Mesenchymal stem cell (in vitro differentiated cells and primary cell): ENCODE results near the gene CRTC3.

Experiments
- DNase-seq: peaks from one replicate; pipeline ENCODE4 v3.0.0-alpha.2; 2013
- H2AFZ ChIP-seq: one replicate; pipeline ENCODE4 v1.6.1; 2013; ENCODE audit warnings: low read depth, mild to moderate bottlenecking, control low read depth, inconsistent platforms, low read length, moderate library complexity
- H2AK5ac ChIP-seq: 2 replicates; pipeline ENCODE4 v1.6.1; 2013; ENCODE audit warnings: low read length, moderate library complexity, mild to moderate bottlenecking, inconsistent platforms; ENCODE audit not compliant: severe bottlenecking
- H2BK120ac ChIP-seq: one replicate; pipeline ENCODE4 v1.6.1; 2013; ENCODE audit warnings: low read depth, mild to moderate bottlenecking, inconsistent platforms, low read length, moderate library complexity
- H2BK12ac ChIP-seq, 2 experiments: one replicate each; pipeline ENCODE4 v1.6.1; 2013; ENCODE audit warnings: inconsistent platforms in 2 of 2, low read length in 2 of 2, mild to moderate bottlenecking in 2 of 2, moderate library complexity in 2 of 2, control low read depth in 1 of 2
- H2BK15ac ChIP-seq: one replicate; pipeline ENCODE4 v1.6.1; 2013; ENCODE audit warnings: mild to moderate bottlenecking, low read depth, inconsistent platforms; ENCODE audit not compliant: poor library complexity, severe bottlenecking
- H2BK5ac ChIP-seq: 2 replicates; pipeline ENCODE4 v1.6.1; 2013; ENCODE audit warnings: low read depth, mild to moderate bottlenecking, low read length, control low read depth, inconsistent platforms; ENCODE audit not compliant: poor library complexity, severe bottlenecking
- H3K14ac ChIP-seq, 2 experiments: one replicate each; pipeline ENCODE4 v1.6.1; 2013; ENCODE audit warnings: inconsistent platforms in 2 of 2, low read length in 2 of 2, control low read depth in 1 of 2, mild to moderate bottlenecking in 1 of 2, moderate library complexity in 1 of 2
- H3K18ac ChIP-seq, 2 experiments: one replicate each; pipeline ENCODE4 v1.6.1; 2013; ENCODE audit warnings: inconsistent platforms in 2 of 2, low read length in 2 of 2, control low read depth in 1 of 2, low read depth in 1 of 2, mild to moderate bottlenecking in 1 of 2
- H3K23ac ChIP-seq, 2 experiments: one replicate each; pipeline ENCODE4 v1.6.1; 2013; ENCODE audit warnings: inconsistent platforms in 2 of 2, low read length in 2 of 2, mild to moderate bottlenecking in 2 of 2, moderate library complexity in 2 of 2, control low read depth in 1 of 2
- H3K27ac ChIP-seq: 2 replicates; pipeline ENCODE4 v1.5.1; 2013; ENCODE audit warnings: mild to moderate bottlenecking, moderate library complexity, low read length, control low read depth, inconsistent platforms; ENCODE audit not compliant: poor library complexity, severe bottlenecking
- H3K27me3 ChIP-seq, 2 experiments: 2 replicates each; pipeline versions ENCODE4 v1.6.1 to v1.7.0; 2013; ENCODE audit warnings: low read length in 2 of 2, mild to moderate bottlenecking in 2 of 2, moderate library complexity in 2 of 2, control low read depth in 1 of 2, inconsistent platforms in 1 of 2; ENCODE audit not compliant: control insufficient read depth in 1 of 2, insufficient read depth in 1 of 2
- H3K36me3 ChIP-seq, 2 experiments: 2 replicates each; pipeline versions ENCODE4 v1.6.1 to v1.7.0; 2013; ENCODE audit warnings: low read length in 2 of 2, control low read depth in 1 of 2, inconsistent platforms in 1 of 2, low read depth in 1 of 2, mild to moderate bottlenecking in 1 of 2; ENCODE audit not compliant: insufficient read depth in 2 of 2, control insufficient read depth in 1 of 2
- H3K4ac ChIP-seq, 2 experiments: one replicate each; pipeline ENCODE4 v1.6.1; 2013; ENCODE audit warnings: inconsistent platforms in 2 of 2, low read length in 2 of 2, mild to moderate bottlenecking in 2 of 2, moderate library complexity in 2 of 2, control low read depth in 1 of 2, low read depth in 1 of 2
- H3K4me1 ChIP-seq: 2 replicates; pipeline ENCODE4 v1.6.1; 2013; ENCODE audit warnings: low read depth, low read length, control low read depth; ENCODE audit not compliant: control insufficient read depth, insufficient read depth
- H3K4me2 ChIP-seq: 2 replicates; pipeline ENCODE4 v1.6.1; 2013; ENCODE audit warnings: low read length, mild to moderate bottlenecking, inconsistent platforms; ENCODE audit not compliant: poor library complexity, severe bottlenecking
- H3K4me3 ChIP-seq, 2 experiments: 2 replicates each; pipeline versions ENCODE4 v1.5.1 to v1.7.0; 2013; ENCODE audit warnings: low read length in 2 of 2, mild to moderate bottlenecking in 2 of 2, control low read depth in 1 of 2, low read depth in 1 of 2; ENCODE audit not compliant: insufficient read depth in 1 of 2
- H3K79me1 ChIP-seq: replicated peaks from 2 replicates; pipeline ENCODE4 v1.6.1; 2013; ENCODE audit warnings: mild to moderate bottlenecking, control low read depth, low read length, inconsistent platforms; ENCODE audit not compliant: poor library complexity, severe bottlenecking
- H3K9ac ChIP-seq: 2 replicates; pipeline ENCODE4 v1.7.0; 2013; ENCODE audit warnings: mild to moderate bottlenecking, low read length, moderate library complexity
- H3K9me3 ChIP-seq: 2 replicates; pipeline ENCODE4 v1.7.0; 2013; ENCODE audit warnings: mild to moderate bottlenecking, low read length; ENCODE audit not compliant: control insufficient read depth
- H4K8ac ChIP-seq: one replicate; pipeline ENCODE4 v1.6.1; 2013; ENCODE audit warnings: inconsistent platforms, mild to moderate bottlenecking, low read length, moderate library complexity
- H4K91ac ChIP-seq: one replicate; pipeline ENCODE4 v1.6.1; 2013; ENCODE audit warnings: mild to moderate bottlenecking, low read length, inconsistent platforms
- WGBS: methylation state at CpG from one replicate; pipeline ENCODE4 v1.1.7; 2013; ENCODE audit warnings: mixed read lengths; 5-methylcytosine and 5-hydroxymethylcytosine counted together

The CRTC3 gene

GRCh38 chr15:90535254-90535653, 5.5 kb downstream of the CRTC3 start:
- no peak for DNase-seq
- H3K18ac ChIP-seq, result no peak overlapping the region
- H3K4me2 ChIP-seq, result no peak overlapping the region
- no peak overlapping the region for H2BK120ac ChIP-seq
- H3K27me3 ChIP-seq, result no peaks in the 10 kb centered on the region
- no peak overlapping the region for H2BK5ac ChIP-seq
- no peak overlapping the region for H4K91ac ChIP-seq
- peaks cover 0 to 5% of the 10 kb centered on the region in 2 experiments for H3K36me3 ChIP-seq
- no peak overlapping the region for H3K27ac ChIP-seq
- peaks cover 5% of the 10 kb centered on the region for H3K4me1 ChIP-seq
- H2BK12ac ChIP-seq, result no peak overlapping the region
- H2AK5ac ChIP-seq, result no peak overlapping the region
- no peak overlapping the region for H3K9ac ChIP-seq
- no peak overlapping the region for H3K23ac ChIP-seq
- no peaks in the 10 kb centered on the region for H3K9me3 ChIP-seq
- no peak overlapping the region for H2AFZ ChIP-seq
- H3K14ac ChIP-seq, result no peak overlapping the region
- H3K4ac ChIP-seq, result no peak overlapping the region
- H4K8ac ChIP-seq, result no peak overlapping the region
- 89% methylated on average over 5 of the region's 5 CpGs for WGBS
- H2BK15ac ChIP-seq, result no peak overlapping the region
- H3K79me1 ChIP-seq, result peaks cover 30% of the 10 kb centered on the region
- H3K4me3 ChIP-seq, result no peak overlapping the region

- Histone ChIP-seq H4K8ac (no peak overlapping the region), H2BK15ac (no peak overlapping the region), H3K9ac (no peak overlapping the region), H3K9me3 (no peaks in the 10 kb centered on the region), H3K4me3 (no peak overlapping the region), H3K27ac (no peak overlapping the region), H3K23ac (no peak overlapping the region), H3K79me1 (peaks cover 17% of the 10 kb centered on the region), H3K4ac (no peak overlapping the region), H3K14ac (no peak overlapping the region), H3K18ac (no peak overlapping the region), H3K4me2 (no peak overlapping the region), H2AK5ac (no peak overlapping the region), H3K36me3 (peaks cover 0 to 27% of the 10 kb centered on the region in 2 experiments), H2BK12ac (no peak overlapping the region), H2BK120ac (no peak overlapping the region), H4K91ac (no peak overlapping the region), H2BK5ac (no peak overlapping the region), H3K27me3 (no peaks in the 10 kb centered on the region), H2AFZ (no peak overlapping the region), H3K4me1 (peaks cover 2% of the 10 kb centered on the region)
- 98% methylated on average over 10 of the region's 10 CpGs for WGBS
- no peak for DNase-seq
Observed at GRCh38 chr15:90539789-90540188, 10.1 kb downstream of the CRTC3 start.

- Histone ChIP-seq H4K91ac (no peak overlapping the region), H3K14ac (no peak overlapping the region), H3K4ac (no peak overlapping the region), H3K4me2 (no peak overlapping the region), H3K18ac (no peak overlapping the region), H3K79me1 (peaks cover 13% of the 10 kb centered on the region), H2BK120ac (no peak overlapping the region), H3K27me3 (no peaks in the 10 kb centered on the region), H3K9me3 (no peaks in the 10 kb centered on the region), H3K23ac (no peak overlapping the region), H2BK15ac (no peak overlapping the region), H3K36me3 (peaks cover 0 to 27% of the 10 kb centered on the region in 2 experiments), H3K27ac (no peak overlapping the region), H2BK12ac (no peak overlapping the region), H2AK5ac (no peak overlapping the region), H2AFZ (no peak overlapping the region), H3K4me3 (no peak overlapping the region), H3K9ac (no peak overlapping the region), H3K4me1 (peaks cover 2% of the 10 kb centered on the region), H4K8ac (no peak overlapping the region), H2BK5ac (no peak overlapping the region)
- 95% methylated on average over 3 of the region's 3 CpGs for WGBS
- no peak for DNase-seq
Observed at GRCh38 chr15:90540768-90541167, 11.0 kb downstream of the CRTC3 start.

- no peak overlapping the region for H3K4me3 ChIP-seq
- 95% methylated on average over 7 of the region's 7 CpGs for WGBS
- no peak overlapping the region for H2BK120ac ChIP-seq
- no peak overlapping the region for H2BK12ac ChIP-seq
- H2AK5ac ChIP-seq, result no peak overlapping the region
- H3K27ac ChIP-seq, result no peak overlapping the region
- H4K8ac ChIP-seq, result no peak overlapping the region
- no peak overlapping the region for H4K91ac ChIP-seq
- peaks cover 10% of the 10 kb centered on the region for H3K79me1 ChIP-seq
- no peak overlapping the region for H3K4me2 ChIP-seq
- H3K9me3 ChIP-seq, result no peaks in the 10 kb centered on the region
- H2BK15ac ChIP-seq, result no peak overlapping the region
- DNase-seq, result no peak
- H3K18ac ChIP-seq, result no peak overlapping the region
- H3K14ac ChIP-seq, result no peak overlapping the region
- no peak overlapping the region for H3K23ac ChIP-seq
- no peak overlapping the region for H2AFZ ChIP-seq
- H2BK5ac ChIP-seq, result no peak overlapping the region
- no peaks in the 10 kb centered on the region for H3K27me3 ChIP-seq
- H3K4me1 ChIP-seq, result no peaks in the 10 kb centered on the region
- H3K4ac ChIP-seq, result no peak overlapping the region
- H3K9ac ChIP-seq, result no peak overlapping the region
- peaks cover 0 to 23% of the 10 kb centered on the region in 2 experiments for H3K36me3 ChIP-seq
Observed at GRCh38 chr15:90545095-90545494, 15.4 kb downstream of the CRTC3 start.
